GM18507 (cell line): ENCODE measurements around the gene SERPIND1.

Source experiments
- DNase-seq: peaks from one replicate; pipeline ENCODE4 v3.0.0; 2011; ENCODE audit warnings: low read depth; ENCODE audit not compliant: insufficient read length; ENCODE audit errors: extremely low spot score
- FAIRE-seq: peaks from 2 replicates; lab custom pipeline; 2011; peaks lifted over from hg19 to GRCh38; lab: Jason Lieb, UNC

SERPIND1 gene

GRCh38 chr22:20786536-20786979 is 12.6 kb downstream of the SERPIND1 start:
- FAIRE-seq (no peak), DNase-seq (no peak)

GRCh38 chr22:20787223-20787622 is 13.3 kb downstream of the SERPIND1 start:
- no peak for FAIRE-seq
- DNase-seq, result no peak

GRCh38 chr22:20787746-20788626 is 14.1 kb downstream of the SERPIND1 start:
- no peak for DNase-seq
- FAIRE-seq, result no peak

DNA sequence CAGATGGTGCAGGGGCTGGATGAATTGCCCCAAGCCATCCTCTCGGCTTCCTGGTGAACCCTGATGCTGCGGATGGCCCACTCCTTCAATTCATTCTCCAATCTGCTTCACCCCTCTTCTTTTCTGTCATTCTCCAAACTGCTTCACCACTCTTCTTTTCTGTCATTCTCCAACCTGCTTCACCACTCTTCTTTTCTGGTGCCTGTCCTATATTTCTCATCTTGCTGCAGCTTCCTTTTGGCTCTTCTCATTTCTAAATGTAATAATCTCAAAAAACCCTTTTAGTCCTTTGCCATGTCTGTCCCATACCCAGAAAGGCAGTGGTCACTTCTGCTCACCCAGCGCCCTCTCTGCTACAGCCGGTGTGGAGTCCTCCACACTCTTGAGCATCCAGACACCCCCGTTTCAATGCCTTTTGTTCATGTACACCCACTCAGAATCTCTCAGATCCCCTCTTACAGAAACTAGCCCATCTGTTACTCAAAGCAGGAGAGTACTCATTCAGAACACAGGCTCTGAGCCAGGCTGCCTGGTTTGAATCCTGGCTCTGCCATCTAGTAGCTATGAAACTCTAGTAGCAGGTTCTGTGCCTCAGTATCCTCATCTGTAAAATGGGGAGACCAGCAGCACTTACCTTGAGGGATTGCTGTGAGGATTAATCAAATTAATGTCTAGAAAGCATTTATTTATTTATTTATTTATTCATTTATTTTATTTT is 14.9 kb downstream of the SERPIND1 start:
- DNase-seq (no peak), FAIRE-seq (no peak)

DNA sequence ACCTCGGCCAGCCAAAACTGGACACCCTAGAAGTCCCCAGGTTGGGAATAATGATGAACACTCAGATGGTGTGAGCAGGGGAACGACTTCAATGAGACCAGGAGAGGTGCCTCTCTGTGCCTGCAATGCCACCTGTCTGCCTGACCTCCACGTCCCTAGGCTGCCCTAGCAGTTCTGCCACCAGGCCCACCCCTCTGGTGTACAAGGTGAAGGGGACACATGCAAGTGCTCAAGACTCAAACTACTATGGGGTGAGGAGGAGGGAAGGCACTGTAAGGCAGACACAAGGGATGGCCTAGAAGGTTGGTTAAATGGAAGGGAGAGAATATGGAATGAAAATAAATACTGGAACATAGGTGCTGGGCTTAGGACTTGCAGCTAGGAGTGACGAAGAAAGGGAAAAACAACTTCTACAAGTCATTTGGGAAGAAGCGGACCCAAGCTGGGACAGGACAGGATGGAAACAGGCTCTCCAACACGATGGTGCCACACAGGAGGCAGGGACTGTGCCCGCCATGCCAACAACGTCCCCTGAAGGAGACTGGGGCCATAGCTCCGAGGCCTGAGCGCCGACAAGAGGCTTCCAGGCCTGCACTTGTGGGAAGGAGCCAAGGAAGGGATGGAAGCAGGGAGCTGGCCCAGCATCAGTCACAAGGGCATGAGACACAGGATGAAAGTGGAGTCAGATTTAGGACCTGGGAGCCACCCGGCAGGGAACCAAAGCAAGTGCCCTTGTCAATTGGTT is 18.5 kb downstream of the SERPIND1 start:
- no peak for FAIRE-seq

GRCh38 chr22:20792966-20793728 is 19.2 kb downstream of the SERPIND1 start:
- FAIRE-seq (no peak), DNase-seq (no peak)

More for the DNA sequence above, 18.5 kb downstream of the SERPIND1 start:
- DNase-seq, result no peak

- no peak for DNase-seq
Observed at GRCh38 chr22:20793748-20794649, 20.1 kb downstream of the SERPIND1 start.

GRCh38 chr22:20794650-20795413 is 20.9 kb downstream of the SERPIND1 start:
- FAIRE-seq, result no peak
- no peak for DNase-seq

More at GRCh38 chr22:20793748-20794649, 20.1 kb downstream of the SERPIND1 start:
- FAIRE-seq, result no peak

- FAIRE-seq (no peak), DNase-seq (no peak)
Observed at GRCh38 chr22:20796731-20797130, 22.8 kb downstream of the SERPIND1 start.

DNA sequence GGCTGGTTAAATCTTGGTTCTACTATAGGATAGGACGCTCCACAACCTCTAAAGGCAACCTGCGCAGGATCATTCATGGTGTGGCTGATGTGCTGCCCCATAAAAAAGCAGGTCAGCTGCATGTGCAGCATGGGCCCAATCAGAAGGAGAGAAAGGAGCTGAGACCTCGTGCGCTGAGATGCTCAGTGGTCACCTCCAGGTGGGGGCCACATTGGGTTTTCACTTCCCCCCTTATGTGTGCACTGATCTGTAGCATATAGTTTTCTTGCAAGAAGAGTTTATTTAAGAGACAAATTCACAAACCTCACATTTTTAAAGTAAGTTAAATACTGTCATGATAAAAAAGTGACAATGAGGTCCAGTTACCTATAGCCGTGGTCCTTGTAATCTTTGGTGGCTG is 24.3 kb downstream of the SERPIND1 start:
- DNase-seq (no peak), FAIRE-seq (no peak)

- no peak for DNase-seq
- FAIRE-seq, result no peak
Observed at GRCh38 chr22:20798974-20799373, 25.1 kb downstream of the SERPIND1 start.

- DNase-seq, result no peak
- FAIRE-seq, result no peak
Observed at GRCh38 chr22:20799449-20799848, 25.5 kb downstream of the SERPIND1 start.

DNA sequence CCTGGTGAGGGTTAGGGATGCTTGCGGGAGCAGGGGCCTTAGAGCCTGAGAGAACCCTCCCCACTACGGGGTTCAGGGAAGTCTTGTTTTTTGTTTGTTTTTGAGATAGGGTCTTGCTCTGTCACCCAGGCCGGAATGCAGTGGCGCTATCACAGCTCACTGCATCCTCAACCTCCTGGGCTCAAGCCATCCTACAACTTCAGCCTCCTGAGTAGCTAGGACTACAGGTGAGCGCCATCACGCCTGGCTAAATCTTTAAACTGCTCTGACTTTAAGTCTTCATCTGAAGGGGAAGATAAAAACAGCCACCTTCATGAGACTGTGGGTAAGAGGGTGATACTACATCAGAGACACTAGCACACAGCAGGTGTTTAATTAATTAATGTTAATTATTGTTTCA is 28.5 kb downstream of the SERPIND1 start:
- DNase-seq, result no peak
- FAIRE-seq, result no peak

DNA sequence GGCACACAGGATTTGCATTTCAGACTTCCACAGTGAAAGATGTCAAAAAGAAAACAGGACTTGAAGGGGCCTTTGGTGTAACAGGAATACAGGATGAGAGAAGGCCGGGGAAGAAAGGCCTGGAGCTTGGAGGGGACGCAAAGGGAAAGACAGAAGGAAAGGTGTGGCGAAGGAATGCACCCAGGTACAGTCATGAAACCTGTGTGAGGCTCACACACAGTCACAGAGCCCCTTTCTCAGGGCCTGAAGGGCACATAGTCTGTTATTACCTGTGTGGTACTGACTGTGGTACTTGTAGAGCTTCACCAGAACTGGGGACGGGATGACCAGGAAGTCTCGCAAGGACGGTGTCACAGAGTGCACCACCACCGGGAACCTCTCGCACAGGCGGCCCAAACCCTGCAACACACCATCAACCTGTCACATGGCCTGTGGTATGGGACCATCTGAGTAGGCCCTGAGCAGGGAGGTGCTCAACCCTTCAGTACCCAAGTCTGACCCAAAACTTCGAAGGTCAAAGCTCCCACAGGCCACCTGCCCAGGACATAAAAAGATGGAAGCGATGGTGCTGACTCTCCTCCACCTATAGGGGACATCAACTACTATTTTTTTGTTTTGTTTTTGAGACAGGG is 29.1 kb downstream of the SERPIND1 start:
- no peak for DNase-seq
- FAIRE-seq, result no peak

GRCh38 chr22:20803696-20804324 is 29.9 kb downstream of the SERPIND1 start:
- FAIRE-seq, result no peak
- no peak for DNase-seq

- FAIRE-seq, result no peak
- no peak for DNase-seq
Observed at GRCh38 chr22:20804650-20805049, 30.7 kb downstream of the SERPIND1 start.

GRCh38 chr22:20805972-20806471 is 32.1 kb downstream of the SERPIND1 start:
- DNase-seq (no peak), FAIRE-seq (no peak)
